Lower leg skin (tissue), 3 donors: ENCODE data around the gene FMO3.

Experiments
- CTCF ChIP-seq, 3 donors: fragments of 450-650 bp; IDR thresholded peaks; one replicate each; pipeline ENCODE4 v1.5.1; 2016; ENCODE audit warnings: antibody characterized with exemption in 3 of 3, mild to moderate bottlenecking in 3 of 3, moderate library complexity in 2 of 3
- POLR2A ChIP-seq, 2 donors: fragments of 450-650 bp; IDR thresholded peaks; one replicate each; pipeline ENCODE4 v1.6.1; 2016 to 2017; ENCODE audit warnings: antibody characterized with exemption in 2 of 2, mild to moderate bottlenecking in 1 of 2, moderate library complexity in 1 of 2

GRCh38 chr1:171152549-171152948 lies 61.8 kb downstream of the FMO3 start:
- TF ChIP-seq CTCF (IDR thresholded peaks at IDR 0.05), result no peak
- TF ChIP-seq POLR2A (IDR thresholded peaks at IDR 0.05), result no peak
